DOHH2 (cell line): ENCODE results near the gene CDH6.

Experiments
- CTCF ChIP-seq: fragments of 200-600 bp; sonication (generic); IDR thresholded peaks from one replicate; pipeline ENCODE4 v1.5.1; 2014; ENCODE audit warnings: antibody characterized with exemption, mild to moderate bottlenecking, low read depth, low read length; ENCODE audit not compliant: poor library complexity, severe bottlenecking
- EZH2phosphoT487 ChIP-seq: fragments of 200-600 bp; sonication (generic); IDR thresholded peaks from 2 replicates; pipeline ENCODE4 v1.6.1; 2017; ENCODE audit warnings: borderline replicate concordance, mild to moderate bottlenecking, antibody characterized with exemption, low read length, moderate library complexity, mixed read lengths

DNA sequence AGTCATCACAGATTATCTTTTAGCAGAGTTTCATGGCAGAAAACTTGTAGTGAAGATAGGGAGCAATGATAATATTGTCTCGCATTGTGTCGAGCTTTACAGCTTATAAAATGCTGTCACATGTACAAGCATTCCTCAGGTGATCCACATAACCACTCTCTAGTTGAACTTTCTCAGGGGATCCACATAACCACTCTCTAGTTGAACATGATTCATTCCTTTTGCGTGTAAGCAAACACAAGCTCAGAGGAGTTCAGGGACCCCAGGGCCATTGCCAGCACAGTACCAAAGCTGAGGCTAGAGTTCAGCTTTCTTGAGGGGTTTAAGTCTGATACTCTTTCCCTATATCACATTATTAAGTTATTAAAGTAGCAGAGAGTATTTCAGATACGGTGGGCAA is 86.7 kb downstream of the CDH6 start:
- no peak for TF ChIP-seq CTCF
- no peak for TF ChIP-seq EZH2phosphoT487
